HG03175 (cell line): ENCODE measurements around the gene MARCKSL1.

ENCODE experiments used
- ATAC-seq: cut with Tn5 transposase; IDR thresholded peaks from one replicate; pipeline ENCODE4 v1.9.1; 2021; ENCODE audit warnings: mild to moderate bottlenecking, moderate library complexity; ENCODE audit not compliant: unreplicated experiment

MARCKSL1 gene

GRCh38 chr1:32353431-32353830 is 17.4 kb upstream of the MARCKSL1 start:
- no peak for ATAC-seq

DNA sequence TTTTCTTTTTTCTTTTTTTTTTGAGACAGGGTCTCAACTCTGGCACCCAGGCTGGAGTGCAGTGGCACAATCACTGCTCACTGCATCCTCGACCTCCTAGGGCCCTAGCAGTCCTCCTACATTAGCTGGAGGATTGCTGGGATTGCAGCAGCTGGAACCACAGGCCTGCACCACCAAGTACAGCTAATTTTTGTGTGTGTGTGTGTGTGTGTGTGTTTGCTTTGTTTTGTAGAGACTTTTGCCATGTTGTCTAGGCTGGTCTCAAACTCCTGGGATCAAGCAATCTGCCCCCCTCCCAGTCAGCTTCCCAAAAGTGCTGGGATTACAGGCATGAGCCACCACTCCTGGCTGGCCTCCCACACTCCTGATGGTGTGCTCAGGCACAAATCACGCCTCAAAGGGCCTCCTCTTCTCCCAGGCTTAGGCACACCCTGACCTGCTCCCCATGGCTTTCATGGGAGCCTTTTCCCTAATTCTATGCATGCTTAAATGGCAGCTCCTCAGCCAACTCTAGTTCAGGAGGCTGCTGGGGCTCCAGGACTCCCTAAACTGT is 16.9 kb upstream of the MARCKSL1 start:
- no peak for ATAC-seq

GRCh38 chr1:32352239-32352745 is 16.3 kb upstream of the MARCKSL1 start:
- ATAC-seq: no peak

DNA sequence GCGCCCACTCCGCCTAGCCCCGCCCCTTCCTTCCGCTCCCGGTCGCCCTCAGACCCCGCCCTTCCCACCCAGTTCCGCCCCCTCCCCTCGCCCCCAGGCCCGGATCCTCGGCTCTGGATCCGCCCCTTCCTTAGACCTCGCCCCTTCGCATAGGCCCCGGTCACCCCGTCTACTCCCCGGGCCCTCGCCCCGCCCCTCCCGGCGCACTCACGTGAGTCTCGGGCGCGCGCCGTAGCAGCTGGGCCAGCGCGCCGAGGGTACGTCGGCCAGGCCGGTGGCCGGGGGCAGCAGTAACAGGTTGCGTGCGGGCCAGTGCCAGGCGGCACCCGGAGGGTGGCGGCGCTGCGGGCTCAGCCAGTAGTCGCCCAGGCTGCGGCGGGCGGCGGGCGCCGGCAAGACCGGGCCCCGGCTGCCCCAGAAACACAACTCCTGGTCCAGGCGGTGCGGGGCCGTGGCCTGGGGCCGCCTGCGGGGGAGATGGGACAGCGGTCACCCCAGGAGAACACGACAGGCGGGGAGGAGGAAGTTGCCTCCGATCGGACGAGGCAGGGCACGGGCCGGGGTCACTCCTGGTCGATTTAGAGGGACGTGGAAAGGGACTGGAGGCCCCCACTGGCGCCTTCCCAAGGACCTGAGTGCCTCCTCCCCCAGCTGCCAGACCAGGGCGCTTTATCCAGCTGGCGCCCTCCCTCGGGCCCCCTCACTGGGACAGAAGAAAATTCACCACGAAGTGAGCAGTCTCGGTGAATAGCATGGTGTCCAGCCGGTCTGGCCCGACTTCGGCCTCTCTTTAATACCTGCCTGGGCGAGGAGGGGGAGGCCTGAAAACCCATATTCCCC is 15.6 kb upstream of the MARCKSL1 start:
- peak; percentile 91 for ATAC-seq

- peak; percentile 42 for ATAC-seq
Observed at GRCh38 chr1:32350785-32351398, 14.9 kb upstream of the MARCKSL1 start.

DNA sequence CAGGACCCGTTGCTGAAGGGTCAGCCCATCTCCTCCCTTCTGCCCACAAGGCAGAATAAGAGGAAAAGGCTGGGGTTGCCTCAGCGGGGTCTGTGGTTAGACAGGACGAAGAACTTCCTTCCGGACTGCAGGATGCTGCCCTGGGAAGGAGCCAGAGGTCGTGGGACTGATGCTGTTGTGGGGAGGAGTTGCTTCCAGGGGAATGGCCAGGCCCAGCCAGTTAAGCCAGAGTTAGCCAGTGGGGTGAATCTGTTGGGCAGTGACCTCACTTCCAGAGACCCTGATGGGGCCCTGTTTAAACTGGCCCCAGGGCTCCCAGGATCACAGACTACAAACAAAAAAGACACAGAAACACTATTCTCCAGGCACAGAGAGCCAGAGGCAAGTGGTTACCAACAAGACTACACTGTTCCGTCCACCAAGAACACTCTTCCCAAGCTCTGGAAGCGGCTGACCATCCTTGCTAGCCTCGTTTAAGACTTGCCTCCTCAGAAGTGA is 13.2 kb upstream of the MARCKSL1 start:
- no peak for ATAC-seq

GRCh38 chr1:32346532-32347157 is 10.6 kb upstream of the MARCKSL1 start:
- ATAC-seq: no peak

- no peak for ATAC-seq
Observed at GRCh38 chr1:32345289-32345827, 9.3 kb upstream of the MARCKSL1 start.

DNA sequence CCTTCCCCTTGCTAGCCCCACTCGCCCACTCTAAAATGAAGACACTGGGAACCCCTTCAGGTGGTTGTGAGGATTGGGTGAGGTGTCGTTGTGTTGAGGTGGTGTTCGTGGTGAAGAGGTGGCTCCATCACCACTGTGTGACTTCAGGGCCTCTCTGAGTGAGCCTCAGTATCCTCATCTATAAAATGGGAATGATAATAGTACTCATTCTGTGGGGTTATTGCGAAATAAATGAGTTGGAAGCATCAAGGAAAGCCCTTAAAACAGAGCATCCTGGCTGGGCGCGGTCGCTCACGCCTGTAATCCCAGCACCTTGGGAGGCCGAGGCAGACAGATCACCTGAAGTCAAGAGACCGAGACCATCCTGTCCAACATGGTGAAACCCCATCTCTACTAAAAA is 6.7 kb upstream of the MARCKSL1 start:
- no peak for ATAC-seq

- ATAC-seq: no peak
Observed at GRCh38 chr1:32341971-32342370, 5.9 kb upstream of the MARCKSL1 start.

DNA sequence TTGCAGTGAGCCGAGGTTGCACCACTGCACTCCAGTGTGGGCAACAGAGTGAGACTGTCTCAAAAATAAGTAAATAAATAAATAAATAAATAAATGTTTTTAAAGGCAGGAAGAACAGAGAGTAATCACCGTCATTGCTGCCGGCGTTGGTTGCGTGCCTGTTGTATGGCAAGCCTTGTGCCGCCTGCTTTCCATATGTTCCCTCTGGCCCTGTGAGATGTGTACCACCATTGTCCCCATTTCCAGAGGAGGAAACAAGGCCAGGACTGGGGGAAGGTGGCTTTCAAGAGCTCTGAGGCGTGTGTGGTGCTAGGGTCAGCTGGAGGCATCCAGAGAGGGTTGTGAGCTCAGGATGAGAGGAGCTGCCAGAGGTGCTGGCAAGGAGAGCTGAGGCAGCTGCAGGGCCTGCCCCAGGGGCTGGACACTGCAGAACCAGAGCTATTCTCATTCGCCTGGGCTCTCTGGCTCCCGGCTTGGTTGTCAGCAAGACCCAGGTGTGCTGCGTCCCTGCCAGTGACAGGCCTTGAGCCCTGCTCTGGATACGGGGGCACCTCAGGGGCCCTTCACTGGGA is 5.2 kb upstream of the MARCKSL1 start:
- no peak for ATAC-seq

GRCh38 chr1:32339363-32339978 is 3.4 kb upstream of the MARCKSL1 start:
- ATAC-seq: no peak

GRCh38 chr1:32338637-32339145 is 2.7 kb upstream of the MARCKSL1 start:
- ATAC-seq: no peak

DNA sequence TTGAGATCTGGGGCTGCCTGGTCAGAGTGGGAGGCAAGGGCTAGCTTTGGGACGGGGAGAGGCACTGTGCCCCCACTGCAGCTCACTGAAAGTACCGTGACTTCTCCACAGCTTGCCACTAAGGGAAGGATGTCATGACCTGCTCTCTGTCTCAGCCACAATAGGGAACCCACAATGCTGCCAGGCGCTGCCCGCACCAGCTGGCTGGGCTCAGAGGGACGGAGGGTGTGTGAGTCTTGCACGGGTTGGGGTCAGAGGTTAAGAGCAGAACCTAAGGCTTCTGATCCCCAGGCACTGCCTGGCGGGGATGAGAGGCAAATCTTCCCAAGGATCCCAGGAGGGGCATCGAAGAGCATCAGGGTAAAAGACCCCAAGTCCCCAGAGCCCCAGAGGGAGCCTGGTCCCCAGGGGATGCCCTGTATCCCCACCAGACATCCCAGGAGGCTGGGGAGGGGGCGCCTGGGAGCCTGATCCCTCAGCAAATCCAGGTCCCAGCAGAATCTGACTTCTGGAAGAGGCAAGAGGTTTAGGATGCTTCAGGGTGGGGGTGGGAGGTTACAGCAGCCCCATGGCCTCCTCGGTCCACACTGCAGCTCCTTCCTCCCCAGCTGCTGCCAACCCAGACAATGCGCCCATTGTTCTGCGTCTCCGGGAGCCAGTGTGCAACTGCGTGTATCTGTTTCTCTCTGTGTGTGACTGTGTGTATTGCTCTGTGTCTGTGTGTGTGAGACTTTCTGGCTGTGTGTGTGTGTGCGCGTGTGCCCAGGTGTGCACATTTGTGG is 2.0 kb upstream of the MARCKSL1 start:
- no peak for ATAC-seq

GRCh38 chr1:32336963-32337675 is 1.1 kb upstream of the MARCKSL1 start:
- peak; percentile 29 for ATAC-seq

GRCh38 chr1:32336591-32336932 is 529 bp upstream of the MARCKSL1 start:
- no peak for ATAC-seq

DNA sequence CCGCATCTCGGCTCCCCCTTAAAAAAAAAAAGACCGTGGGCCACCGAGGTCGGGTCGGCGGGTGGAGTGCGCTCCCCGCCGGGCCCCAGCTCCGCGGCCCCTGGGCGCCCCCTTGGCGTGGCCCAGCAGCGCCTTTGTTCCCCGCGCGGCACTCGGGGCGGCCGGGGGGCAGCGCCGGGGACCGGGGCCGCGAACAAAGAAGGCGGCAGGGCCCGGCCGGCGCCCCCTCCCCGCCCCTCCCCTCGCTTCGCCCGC is 571 bp downstream of the MARCKSL1 start:
- ATAC-seq: peak; percentile 10

GRCh38 chr1:32334864-32335534 is 1.0 kb downstream of the MARCKSL1 start:
- peak; percentile 15 for ATAC-seq
